ENCODE data around the gene MSANTD1. TPM values are rescaled to one million over a fixed set of nuclear protein-coding genes. Genes with fewer than 3 reads are reported as not detected.

Gene MSANTD1
- polyA plus RNA-seq, 1 donor from 2014 or later, result 12.7 TPM

GRCh38 chr4:3229328-3229727, 19.6 kb upstream of the MSANTD1 start:
- Histone ChIP-seq H3F3A (ENCODE audit: insufficient read depth, low read length, poor library complexity, severe bottlenecking) (no peaks in the 10 kb centered on the region), H3K27ac (ENCODE audit: low read length) (no peak overlapping the region), H4K20me1 (ENCODE audit: insufficient read depth) (no peaks in the 10 kb centered on the region), H3K79me2 (replicated peaks; ENCODE audit: insufficient read depth, low read length) (no peaks in the 10 kb centered on the region), H3K9me3 (ENCODE audit: low read length) (no peaks in the 10 kb centered on the region), H2AFZ (ENCODE audit: low read depth, low read length) (no peak overlapping the region), H3K36me3 (ENCODE audit: insufficient read depth, low read length) (peaks cover 11% of the 10 kb centered on the region), H3K9me2 (ENCODE audit: insufficient read depth, low read length) (no peaks in the 10 kb centered on the region), H3K9ac (ENCODE audit: low read length) (no peak overlapping the region), H3K4me2 (ENCODE audit: low read length) (no peak overlapping the region), H3K4me3 (ENCODE audit: low read length) (no peak overlapping the region), H3K27me3 (ENCODE audit: insufficient read depth, low read depth, low read length) (no peaks in the 10 kb centered on the region)
- no peak for TF ChIP-seq CTCF (IDR thresholded peaks at IDR 0.05; ENCODE audit: poor library complexity, severe bottlenecking)
- TF ChIP-seq EP300 (conservative IDR thresholded peaks at IDR 0.05; ENCODE audit: poor library complexity, severe bottlenecking), result no peak
- TF ChIP-seq MXI1 (conservative IDR thresholded peaks at IDR 0.05; ENCODE audit: poor library complexity, severe bottlenecking), result no peak
- TF ChIP-seq EZH2 (IDR thresholded peaks at IDR 0.05; ENCODE audit: borderline replicate concordance, insufficient read depth, low read length, poor library complexity, severe bottlenecking), result no peak
- TF ChIP-seq RAD21 (conservative IDR thresholded peaks at IDR 0.05), result no peak

GRCh38 chr4:3229964-3230363, 19.0 kb upstream of the MSANTD1 start:
- Histone ChIP-seq H2AFZ (ENCODE audit: low read depth, low read length) (no peak overlapping the region), H3F3A (ENCODE audit: insufficient read depth, low read length, poor library complexity, severe bottlenecking) (no peaks in the 10 kb centered on the region), H3K9me3 (ENCODE audit: low read length) (no peaks in the 10 kb centered on the region), H3K27me3 (ENCODE audit: insufficient read depth, low read depth, low read length) (no peaks in the 10 kb centered on the region), H3K4me2 (ENCODE audit: low read length) (no peak overlapping the region), H3K36me3 (ENCODE audit: insufficient read depth, low read length) (peaks cover 11% of the 10 kb centered on the region), H3K79me2 (replicated peaks; ENCODE audit: insufficient read depth, low read length) (no peaks in the 10 kb centered on the region), H3K4me3 (ENCODE audit: low read length) (no peak overlapping the region), H3K9ac (ENCODE audit: low read length) (no peak overlapping the region), H4K20me1 (ENCODE audit: insufficient read depth) (no peaks in the 10 kb centered on the region), H3K27ac (ENCODE audit: low read length) (no peak overlapping the region), H3K9me2 (ENCODE audit: insufficient read depth, low read length) (no peaks in the 10 kb centered on the region)
- TF ChIP-seq CTCF (IDR thresholded peaks at IDR 0.05; ENCODE audit: poor library complexity, severe bottlenecking), result no peak
- TF ChIP-seq EP300 (conservative IDR thresholded peaks at IDR 0.05; ENCODE audit: poor library complexity, severe bottlenecking), result no peak
- TF ChIP-seq RAD21 (conservative IDR thresholded peaks at IDR 0.05), result no peak
- TF ChIP-seq TAF1 (IDR thresholded peaks at IDR 0.05; ENCODE audit: low read depth), result no peak
- TF ChIP-seq SMC3 (conservative IDR thresholded peaks at IDR 0.05; ENCODE audit: poor library complexity), result no peak

- H3K36me3 ChIP-seq (ENCODE audit: insufficient read depth, low read length), result peaks cover 11% of the 10 kb centered on the region
- H3K4me3 ChIP-seq (ENCODE audit: low read length), result no peak overlapping the region
- H3K27ac ChIP-seq (ENCODE audit: low read length), result no peak overlapping the region
- H3K9ac ChIP-seq (ENCODE audit: low read length), result no peak overlapping the region
- TF ChIP-seq MXI1 (conservative IDR thresholded peaks at IDR 0.05; ENCODE audit: poor library complexity, severe bottlenecking) (no peak), POLR2AphosphoS5 (IDR thresholded peaks at IDR 0.05) (no peak), CTCF (IDR thresholded peaks at IDR 0.05; ENCODE audit: poor library complexity, severe bottlenecking) (no peak), REST (IDR thresholded peaks at IDR 0.05; ENCODE audit: borderline replicate concordance) (no peak), SMC3 (conservative IDR thresholded peaks at IDR 0.05; ENCODE audit: poor library complexity) (no peak), TAF1 (IDR thresholded peaks at IDR 0.05; ENCODE audit: low read depth) (no peak), EP300 (conservative IDR thresholded peaks at IDR 0.05; ENCODE audit: poor library complexity, severe bottlenecking) (no peak), EZH2 (IDR thresholded peaks at IDR 0.05; ENCODE audit: borderline replicate concordance, insufficient read depth, low read length, poor library complexity, severe bottlenecking) (no peak), RAD21 (conservative IDR thresholded peaks at IDR 0.05) (no peak)
- no peaks in the 10 kb centered on the region for H3K79me2 ChIP-seq (replicated peaks; ENCODE audit: insufficient read depth, low read length)
- H4K20me1 ChIP-seq (ENCODE audit: insufficient read depth), result no peaks in the 10 kb centered on the region
- H3K9me3 ChIP-seq (ENCODE audit: low read length), result no peaks in the 10 kb centered on the region
- H3K27me3 ChIP-seq (ENCODE audit: insufficient read depth, low read depth, low read length), result no peaks in the 10 kb centered on the region
- no peak overlapping the region for H3K4me2 ChIP-seq (ENCODE audit: low read length)
- H3F3A ChIP-seq (ENCODE audit: insufficient read depth, low read length, poor library complexity, severe bottlenecking), result no peaks in the 10 kb centered on the region
- H3K9me2 ChIP-seq (ENCODE audit: insufficient read depth, low read length), result no peaks in the 10 kb centered on the region
- H2AFZ ChIP-seq (ENCODE audit: low read depth, low read length), result no peak overlapping the region
Observed at GRCh38 chr4:3231471-3231870, 17.5 kb upstream of the MSANTD1 start.

Data from neural cell (in vitro differentiated cells).